Keratinocyte (primary cell): Measurements from ENCODE around the gene BDKRB1. TPM values are rescaled to one million over a fixed set of nuclear protein-coding genes. Genes with fewer than 3 reads are reported as not detected.

Experiments
- DNase-seq: peaks from one replicate; pipeline ENCODE4 v3.0.0-alpha.2; 2011; ENCODE audit warnings: low read depth, missing footprints, low spot score
- FAIRE-seq: peaks from 2 replicates; lab custom pipeline; 2011; peaks lifted over from hg19 to GRCh38; lab: Jason Lieb, UNC
- H2AFZ ChIP-seq: 2 replicates; pipeline ENCODE4 v1.6.0; 2012; ENCODE audit warnings: low read length, control low read depth, inconsistent platforms; ENCODE audit not compliant: control insufficient read depth
- H3K27ac ChIP-seq: 2 replicates; pipeline ENCODE4 v1.5.1; 2011; ENCODE audit warnings: low read length; ENCODE audit not compliant: control insufficient read depth, insufficient read depth
- H3K27me3 ChIP-seq: 3 replicates; pipeline ENCODE4 v1.6.0; 2011; ENCODE audit warnings: low read length; ENCODE audit not compliant: control insufficient read depth, insufficient read depth; ENCODE audit errors: extremely low read depth
- H3K36me3 ChIP-seq, 2 experiments: 2 replicates in 1 of 2; 3 replicates in 1 of 2; pipeline ENCODE4 v1.5.1; 2011; ENCODE audit warnings: low read length in 2 of 2, mild to moderate bottlenecking in 1 of 2; ENCODE audit not compliant: control insufficient read depth in 2 of 2, insufficient read depth in 2 of 2; ENCODE audit errors: extremely low read depth in 1 of 2
- H3K4me1 ChIP-seq: 3 replicates; pipeline ENCODE4 v1.5.1; 2011; ENCODE audit warnings: low read length; ENCODE audit not compliant: control insufficient read depth, insufficient read depth; ENCODE audit errors: extremely low read depth
- H3K4me2 ChIP-seq: 3 replicates; pipeline ENCODE4 v1.6.0; 2011; ENCODE audit warnings: low read depth, low read length; ENCODE audit not compliant: control insufficient read depth, insufficient read depth; ENCODE audit errors: extremely low read depth
- H3K4me3 ChIP-seq, 3 experiments: fragments of 200-600 bp in 1 of 3; sonication (generic) in 1 of 3; 2 replicates in 2 of 3; 3 replicates in 1 of 3; pipeline ENCODE4 v1.5.1; 2011 to 2016; ENCODE audit warnings: low read length in 3 of 3, mild to moderate bottlenecking in 3 of 3, control low read depth in 2 of 3, inconsistent platforms in 1 of 3, low read depth in 1 of 3, mixed read lengths in 1 of 3, mixed run types in 1 of 3, moderate library complexity in 1 of 3; ENCODE audit not compliant: control insufficient read depth in 2 of 3, insufficient read depth in 2 of 3; ENCODE audit errors: extremely low read depth in 1 of 3
- H3K79me2 ChIP-seq: 2 replicates; pipeline ENCODE4 v1.6.0; 2012; ENCODE audit warnings: low read length; ENCODE audit not compliant: control insufficient read depth, insufficient read depth
- H3K9ac ChIP-seq: 3 replicates; pipeline ENCODE4 v1.6.0; 2011; ENCODE audit warnings: low read length; ENCODE audit not compliant: control insufficient read depth, insufficient read depth; ENCODE audit errors: extremely low read depth
- H3K9me1 ChIP-seq: 3 replicates; pipeline ENCODE4 v1.6.0; 2011; ENCODE audit warnings: low read length; ENCODE audit not compliant: control insufficient read depth, insufficient read depth; ENCODE audit errors: extremely low read depth
- H3K9me3 ChIP-seq: 2 replicates; pipeline ENCODE4 v1.5.1; 2012; ENCODE audit warnings: low read depth, low read length; ENCODE audit not compliant: control insufficient read depth
- H4K20me1 ChIP-seq: 3 replicates; pipeline ENCODE4 v1.6.0; 2011; ENCODE audit warnings: low read length; ENCODE audit not compliant: control insufficient read depth, insufficient read depth; ENCODE audit errors: extremely low read depth
- CTCF ChIP-seq, 3 experiments: IDR thresholded peaks in 1 of 3; conservative IDR thresholded peaks in 1 of 3; optimal IDR thresholded peaks in 1 of 3; 2 replicates in 2 of 3; 3 replicates in 1 of 3; pipeline versions ENCODE3 to v1.5.1; 2011; ENCODE audit warnings: low read length in 3 of 3, mild to moderate bottlenecking in 3 of 3, moderate library complexity in 2 of 3, control low read depth in 1 of 3, inconsistent platforms in 1 of 3; ENCODE audit not compliant: insufficient read depth in 2 of 3; ENCODE audit errors: extremely low read depth in 1 of 3
- EZH2 ChIP-seq: IDR thresholded peaks from one replicate; pipeline ENCODE4 v1.6.1; 2012; ENCODE audit warnings: inconsistent platforms, mild to moderate bottlenecking, low read length, moderate library complexity
- dilution Hi-C: fragments of 300-500 bp; cut with MboI; formaldehyde crosslinking; loops from one replicate; pipeline ENCODE4 v1.7.0; 2020; ENCODE audit warnings: low sequenced_read_pairs; ENCODE audit not compliant: extremely low pct_ligation_motif_present
- polyA plus RNA-seq, 5 experiments: library from polyadenylated mRNA; depleted of rRNA in 3 of 5; stranded (reverse) in 3 of 5; stranded (forward) in 1 of 5; unstranded in 1 of 5; fragments of >200 nt; gene quantifications; 1 replicate in 1 of 5; 2 replicates in 3 of 5; 3 replicates in 1 of 5; pipeline versions ENCODE4 v1.2.1 to v1.2.3, GENCODE V29; 2011 to 2012; ENCODE audit warnings: missing spikeins in 2 of 5, low read depth in 1 of 5, low replicate concordance in 1 of 5

BDKRB1 gene
- polyA plus RNA-seq, 1 donor (not counting 4 experiments of a cell fraction or from before 2014, with no cell fraction given) = 3.4 TPM

GRCh38 chr14:96237641-96238040, 18.4 kb upstream of the BDKRB1 start:
- DNase-seq (no peak), FAIRE-seq (no peak)
- Histone ChIP-seq H3K27me3 (no peaks in the 10 kb centered on the region), H3K79me2 (no peaks in the 10 kb centered on the region), H3K36me3 (peaks cover 27 to 54% of the 10 kb centered on the region in 2 experiments), H3K4me2 (no peak overlapping the region), H3K9me1 (no peaks in the 10 kb centered on the region), H3K9ac (no peak overlapping the region), H3K27ac (no peak overlapping the region), H2AFZ (no peak overlapping the region), H3K4me1 (no peaks in the 10 kb centered on the region), H4K20me1 (peaks cover 5% of the 10 kb centered on the region), H3K4me3 (no peak overlapping the region), H3K9me3 (no peaks in the 10 kb centered on the region)
- dilution Hi-C loops = no loop called here
- TF ChIP-seq EZH2 (no peak), CTCF (optimal IDR thresholded peaks at IDR 0.05 in 1 of 3, IDR thresholded peaks at IDR 0.05 in 1 of 3, conservative IDR thresholded peaks at IDR 0.05 in 1 of 3; ENCODE audit: extremely low read depth in 1 of 3, insufficient read depth in 2 of 3, low read length in 3 of 3) (no peak)

- H3K36me3 ChIP-seq = peaks cover 27 to 54% of the 10 kb centered on the region in 2 experiments
- H3K4me3 ChIP-seq = no peak overlapping the region
- no peak for FAIRE-seq
- H3K9me3 ChIP-seq = no peaks in the 10 kb centered on the region
- no peak overlapping the region for H2AFZ ChIP-seq
- H3K4me1 ChIP-seq = no peaks in the 10 kb centered on the region
- peaks cover 5% of the 10 kb centered on the region for H4K20me1 ChIP-seq
- DNase-seq = no peak
- no peaks in the 10 kb centered on the region for H3K9me1 ChIP-seq
- TF ChIP-seq EZH2 (no peak), CTCF (optimal IDR thresholded peaks at IDR 0.05 in 1 of 3, IDR thresholded peaks at IDR 0.05 in 1 of 3, conservative IDR thresholded peaks at IDR 0.05 in 1 of 3; ENCODE audit: extremely low read depth in 1 of 3, insufficient read depth in 2 of 3, low read length in 3 of 3) (no peak)
- no peak overlapping the region for H3K4me2 ChIP-seq
- dilution Hi-C loops = no loop called here
- H3K27me3 ChIP-seq = no peaks in the 10 kb centered on the region
- no peak overlapping the region for H3K9ac ChIP-seq
- H3K27ac ChIP-seq = no peak overlapping the region
- H3K79me2 ChIP-seq = no peaks in the 10 kb centered on the region
These were observed 17.2 kb upstream of the BDKRB1 start for GRCh38 chr14:96238676-96239265.
